Motor neuron (in vitro differentiated cells): ENCODE results near the gene SLC9A3. TPM values are rescaled to one million over a fixed set of nuclear protein-coding genes. Genes with fewer than 3 reads are reported as not detected.

Experiments
- ATAC-seq, 8 experiments: fragments of 200-7000 bp; cut with Tn5 transposase; replicated peaks in 6 of 8; 2 replicates each; pipeline ENCODE4 v1.8.0; 2021; ENCODE audit warnings: mild to moderate bottlenecking in 8 of 8, moderate library complexity in 8 of 8
- H3K27ac ChIP-seq, 2 donors: fragments of 250-450 bp; sonication (Bioruptor Pico); 2 replicates each; pipeline ENCODE4 v1.9.0; 2021; ENCODE audit warnings: antibody characterized with exemption in 2 of 2, mild to moderate bottlenecking in 2 of 2, moderate library complexity in 1 of 2
- H3K4me1 ChIP-seq, 2 donors: fragments of 250-450 bp; sonication (Bioruptor Pico); replicated peaks in 1 of 2; 2 replicates each; pipeline ENCODE4 v1.6.1; 2021; ENCODE audit warnings: antibody characterized with exemption in 2 of 2, mild to moderate bottlenecking in 2 of 2, moderate library complexity in 1 of 2
- H3K4me3 ChIP-seq, 5 donors: fragments of 250-450 bp; sonication (Bioruptor Pico); 2 replicates each; pipeline ENCODE4 v1.9.0; 2021; ENCODE audit warnings: antibody characterized with exemption in 5 of 5, mild to moderate bottlenecking in 5 of 5, moderate library complexity in 4 of 5
- WGBS, 10 experiments: fragments of 450-650 bp; shearing (Covaris generic); methylation state at CpG; one replicate each; pipeline ENCODE4 v1.0.0; 2022; 5-methylcytosine and 5-hydroxymethylcytosine counted together
- in situ Hi-C, 9 experiments: fragments of 400-800 bp; cut with MboI; loops; one replicate each; pipeline ENCODE4 v1.15.0; 2021; ENCODE audit warnings: low sequenced_read_pairs in 9 of 9, low pct_unique_long_range_greater_than_20kb in 2 of 9; ENCODE audit not compliant: unreplicated experiment in 9 of 9
- total RNA-seq, 8 experiments: library from RNA; unstranded; fragments of 300-600 nt; gene quantifications; 2 replicates each; pipeline versions ENCODE4 v1.2.3 to v1.2.4, GENCODE V29; 2022

Gene SLC9A3
- total RNA-seq, 8 experiments from 2014 or later = 0.97 to 92.5 (median 1.6) TPM

DNA sequence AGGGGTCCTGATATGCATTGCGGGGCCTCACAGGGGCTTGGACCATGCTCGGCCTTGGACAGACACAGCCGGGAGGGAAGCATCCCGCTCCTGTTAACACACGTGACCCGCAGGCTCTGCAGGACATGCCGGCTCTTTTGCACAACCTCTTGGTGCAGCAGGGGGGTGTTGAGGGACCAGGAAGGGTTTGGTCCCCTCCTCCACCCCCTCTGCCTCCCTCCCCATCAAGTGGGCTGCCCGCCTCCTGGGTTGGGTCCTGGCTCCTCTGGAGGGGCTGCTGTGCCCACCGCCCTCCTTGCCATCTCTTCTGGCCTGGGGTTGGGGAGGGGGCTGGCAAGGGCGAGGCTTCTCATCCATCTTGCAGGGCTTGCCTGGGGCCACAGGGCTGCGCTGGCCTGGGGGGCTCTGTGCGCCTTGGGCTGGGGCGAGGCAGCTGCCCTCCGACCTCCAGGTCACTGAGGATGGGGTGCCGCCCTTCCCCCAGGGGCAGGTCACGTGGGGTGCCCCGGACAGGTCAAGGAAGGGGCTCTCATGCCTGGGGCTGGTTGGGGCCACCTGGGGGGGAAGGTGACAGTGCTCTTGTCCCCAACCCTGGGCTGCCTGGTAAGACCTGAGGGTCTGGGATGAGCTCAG is 16.8 kb upstream of the SLC9A3 start:
- 93 to 100% methylated on average over 1 to 3 of the region's 17 CpGs; no CpG with 5 or more reads in 8 of the 10 experiments for WGBS, 10 experiments
- H3K4me1 ChIP-seq = peaks cover 0 to 10% of the 10 kb centered on the region in 2 donors
- in situ Hi-C loops = no loop called here
- H3K27ac ChIP-seq = no peak overlapping the region
- no peak overlapping the region for H3K4me3 ChIP-seq
- peak in 4 of 8 experiments; percentile 34 to 64 (median 53) for ATAC-seq

DNA sequence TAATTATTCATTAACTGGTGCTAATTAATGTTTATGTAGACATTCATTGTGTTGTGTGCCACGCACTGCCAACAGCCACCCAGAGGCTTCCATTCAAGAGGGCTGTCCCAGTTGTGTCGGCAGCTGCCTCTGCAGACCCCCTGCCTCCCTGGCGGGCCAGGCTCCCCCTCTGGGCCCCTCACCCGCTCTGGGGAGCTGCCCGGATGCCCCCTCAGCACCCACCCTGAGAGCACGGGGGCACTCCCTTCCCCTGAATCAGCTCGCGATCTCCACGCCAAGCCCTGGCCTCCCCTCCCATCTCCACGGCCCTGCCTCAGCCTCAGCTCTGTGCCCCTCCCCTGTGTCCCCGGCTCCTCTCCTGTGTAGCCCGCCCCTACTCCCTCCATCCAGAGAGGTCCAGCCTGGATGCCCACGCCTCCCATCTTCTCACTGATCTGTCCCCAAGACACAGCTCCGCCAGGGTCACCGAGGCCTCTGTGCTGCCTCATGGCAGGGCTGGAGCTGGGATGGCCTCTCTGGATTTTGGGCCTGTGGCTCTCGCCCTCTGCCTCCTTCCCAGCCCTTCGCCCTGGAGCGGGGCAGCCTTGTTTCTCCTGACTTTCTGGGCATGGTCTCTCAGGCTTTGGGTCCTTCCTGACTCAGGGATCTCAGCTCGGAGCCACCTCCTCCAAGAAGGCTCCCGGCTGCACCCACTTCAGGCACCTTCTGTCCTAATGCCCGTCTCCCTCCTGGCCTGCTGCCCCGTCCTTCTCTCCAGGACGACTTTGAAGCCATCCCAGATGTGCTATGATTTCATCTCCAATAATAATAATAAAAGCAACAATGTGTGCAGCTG is 16.0 kb upstream of the SLC9A3 start:
- peak in 5 of 8 experiments; percentile 60 to 78 (median 74) for ATAC-seq
- 17 to 100% (median 85%) methylated on average over 1 to 10 of the region's 23 CpGs; no CpG with 5 or more reads in 5 of the 10 experiments for WGBS, 10 experiments
- peaks cover 0 to 10% of the 10 kb centered on the region in 2 donors for H3K4me1 ChIP-seq
- no peak overlapping the region for H3K27ac ChIP-seq
- in situ Hi-C loops = no loop called here
- no peak overlapping the region for H3K4me3 ChIP-seq

DNA sequence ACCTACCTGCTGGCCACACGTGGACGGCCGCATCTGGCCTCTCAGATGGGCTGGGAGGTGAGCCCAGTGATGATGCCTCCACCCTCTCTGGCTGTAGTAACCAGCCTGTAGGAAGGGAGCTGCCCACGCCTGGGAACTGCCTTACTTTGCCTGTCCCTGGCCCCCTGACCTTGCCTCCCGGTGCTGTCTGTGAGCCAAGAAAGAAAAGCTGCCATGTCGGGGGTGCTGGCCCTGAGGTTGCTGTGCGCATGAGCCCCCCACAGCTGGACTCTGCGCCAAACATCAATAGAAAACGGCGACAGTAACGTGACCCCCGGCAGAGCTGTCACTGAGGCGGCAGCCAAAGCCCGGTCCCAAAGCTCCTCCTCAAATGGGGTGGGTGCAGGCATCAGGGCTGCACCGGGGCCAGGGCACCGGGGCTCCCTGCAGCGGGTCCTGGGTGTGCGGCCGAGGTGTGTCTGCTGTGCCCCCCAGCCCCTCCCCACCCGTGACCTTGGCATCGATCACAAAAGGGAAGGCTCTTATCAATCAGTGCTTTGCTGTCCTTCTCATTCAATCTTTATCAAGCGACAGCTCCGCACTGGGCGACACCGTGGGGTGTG is 15.3 kb upstream of the SLC9A3 start:
- Histone ChIP-seq H3K4me3 (no peak overlapping the region), H3K4me1 (peaks cover 0 to 10% of the 10 kb centered on the region in 2 donors), H3K27ac (no peak overlapping the region)
- peak in 7 of 8 experiments; percentile 3 to 54 (median 18) for ATAC-seq
- WGBS, 10 experiments = 0 to 47% (median 24%) methylated on average over 4 to 7 of the region's 25 CpGs; no CpG with 5 or more reads in 6 of the 10 experiments
- in situ Hi-C loops = no loop called here

DNA sequence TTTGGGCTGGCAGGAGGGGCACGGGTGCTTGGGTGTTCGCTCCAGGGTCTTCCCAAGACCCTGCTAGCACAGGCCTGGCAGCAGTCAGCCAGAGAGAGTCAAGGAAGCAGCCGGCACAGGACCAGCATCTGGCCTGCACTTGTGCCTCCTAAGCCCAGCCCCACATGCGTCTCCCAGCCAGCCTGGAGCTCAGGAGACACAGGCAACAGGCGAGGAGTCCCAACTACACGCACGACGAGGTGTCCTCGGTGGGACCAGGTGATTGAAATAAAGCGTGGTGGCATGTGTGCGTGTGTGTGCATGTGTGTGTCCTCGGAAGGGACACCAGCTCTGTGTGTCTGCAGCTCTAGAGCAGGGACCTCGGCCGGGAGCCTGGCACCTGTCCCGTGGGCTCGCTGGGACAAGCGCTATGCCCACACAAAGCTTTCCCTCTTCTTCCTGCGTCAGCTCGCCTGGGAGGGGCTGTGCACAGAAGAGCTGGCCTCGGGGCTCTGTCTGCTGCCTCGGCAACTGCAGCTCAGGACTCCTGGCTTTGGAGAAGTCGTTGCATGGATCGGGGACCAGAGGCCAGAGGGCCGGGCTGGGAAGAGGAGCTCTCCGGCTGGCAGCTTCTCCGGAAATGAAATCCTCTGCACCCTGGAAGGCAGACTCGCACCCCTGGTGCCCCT is 14.7 kb upstream of the SLC9A3 start:
- peaks cover 0 to 10% of the 10 kb centered on the region in 2 donors for H3K4me1 ChIP-seq
- H3K4me3 ChIP-seq = no peak overlapping the region
- WGBS, 10 experiments = 4 to 71% (median 25%) methylated on average over 1 to 17 of the region's 27 CpGs; no CpG with 5 or more reads in 4 of the 10 experiments
- in situ Hi-C loops = no loop called here
- no peak overlapping the region for H3K27ac ChIP-seq
- ATAC-seq = peak in 4 of 8 experiments; percentile 48 to 67 (median 63)

DNA sequence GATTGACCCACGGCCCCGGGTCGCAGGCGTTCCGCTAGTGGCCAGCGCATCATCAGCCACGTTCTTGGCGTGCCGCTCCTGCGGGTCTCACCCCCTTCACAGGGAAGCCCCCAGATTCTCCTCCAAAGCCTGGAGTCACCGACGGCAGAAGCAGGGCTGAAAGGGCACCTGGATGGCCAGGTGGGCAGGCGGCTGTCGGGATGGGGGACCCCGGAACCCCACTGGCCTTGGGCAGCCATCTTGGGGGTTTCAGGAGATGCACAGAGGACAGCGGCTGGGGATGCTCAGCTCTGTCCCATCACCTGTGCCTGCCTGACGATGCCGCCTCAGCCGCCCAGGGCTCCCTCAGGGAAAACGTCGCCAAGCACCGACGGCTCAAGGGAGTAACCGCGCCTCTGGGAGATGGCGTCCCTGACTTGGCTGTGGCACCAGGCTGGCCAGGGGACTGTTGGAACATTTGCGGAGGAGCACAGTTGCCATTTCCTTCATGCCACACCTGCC is 14.1 kb upstream of the SLC9A3 start:
- ATAC-seq = no peak
- 47 to 100% methylated on average over 4 to 6 of the region's 27 CpGs; no CpG with 5 or more reads in 8 of the 10 experiments for WGBS, 10 experiments
- Histone ChIP-seq H3K4me1 (peaks cover 0 to 10% of the 10 kb centered on the region in 2 donors), H3K4me3 (no peak overlapping the region), H3K27ac (no peak overlapping the region)
- in situ Hi-C loops = no loop called here

DNA sequence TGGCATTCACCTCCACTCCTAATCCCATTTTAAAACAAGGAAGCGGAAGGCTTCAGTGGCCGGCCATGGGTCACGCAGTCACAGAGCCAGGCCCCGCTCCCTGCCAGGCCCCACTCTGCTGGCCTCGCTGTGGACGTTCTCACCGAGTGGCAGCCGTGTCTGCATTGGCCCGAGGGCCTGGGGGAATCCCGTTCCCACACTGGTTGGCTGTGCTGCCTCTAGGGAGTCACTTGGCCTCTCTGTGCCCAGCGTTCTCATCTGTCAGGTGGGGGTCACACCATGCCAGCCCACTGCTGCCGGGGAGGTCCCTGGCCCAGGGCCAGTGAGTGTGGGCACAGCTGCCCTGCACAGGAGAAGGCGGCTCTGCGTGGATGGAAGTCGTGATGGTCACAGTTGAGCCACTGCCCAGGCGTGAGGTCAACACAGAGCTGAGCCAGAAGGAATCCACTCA is 13.4 kb upstream of the SLC9A3 start:
- Histone ChIP-seq H3K4me3 (no peak overlapping the region), H3K4me1 (peaks cover 0 to 10% of the 10 kb centered on the region in 2 donors), H3K27ac (no peak overlapping the region)
- in situ Hi-C loops = no loop called here
- 80 to 100% (median 88%) methylated on average over 1 to 4 of the region's 16 CpGs; no CpG with 5 or more reads in 6 of the 10 experiments for WGBS, 10 experiments
- no peak for ATAC-seq

DNA sequence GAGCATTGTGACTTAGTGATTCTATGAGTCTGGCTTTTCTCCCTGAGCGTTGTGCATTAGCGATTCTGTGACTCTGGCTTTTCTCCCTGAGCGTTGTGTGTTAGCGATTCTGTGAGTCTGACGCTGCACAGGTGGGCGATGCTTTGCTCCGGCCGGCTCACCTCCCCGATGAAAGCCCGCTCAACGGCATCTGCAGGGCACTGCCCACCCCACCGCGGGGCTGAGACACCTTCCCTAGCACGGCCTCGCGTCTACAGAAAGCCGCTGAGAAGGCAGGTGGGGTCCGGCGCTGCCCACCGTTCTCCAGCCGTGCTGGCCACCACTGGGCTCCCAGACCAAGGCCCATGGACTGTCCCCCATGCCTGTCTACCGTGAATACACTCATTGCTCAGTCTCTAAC is 12.8 kb upstream of the SLC9A3 start:
- no peak overlapping the region for H3K27ac ChIP-seq
- peaks cover 0 to 10% of the 10 kb centered on the region in 2 donors for H3K4me1 ChIP-seq
- 56 to 90% (median 81%) methylated on average over 1 to 7 of the region's 22 CpGs; no CpG with 5 or more reads in 6 of the 10 experiments for WGBS, 10 experiments
- no peak overlapping the region for H3K4me3 ChIP-seq
- in situ Hi-C loops = no loop called here
- ATAC-seq = no peak

DNA sequence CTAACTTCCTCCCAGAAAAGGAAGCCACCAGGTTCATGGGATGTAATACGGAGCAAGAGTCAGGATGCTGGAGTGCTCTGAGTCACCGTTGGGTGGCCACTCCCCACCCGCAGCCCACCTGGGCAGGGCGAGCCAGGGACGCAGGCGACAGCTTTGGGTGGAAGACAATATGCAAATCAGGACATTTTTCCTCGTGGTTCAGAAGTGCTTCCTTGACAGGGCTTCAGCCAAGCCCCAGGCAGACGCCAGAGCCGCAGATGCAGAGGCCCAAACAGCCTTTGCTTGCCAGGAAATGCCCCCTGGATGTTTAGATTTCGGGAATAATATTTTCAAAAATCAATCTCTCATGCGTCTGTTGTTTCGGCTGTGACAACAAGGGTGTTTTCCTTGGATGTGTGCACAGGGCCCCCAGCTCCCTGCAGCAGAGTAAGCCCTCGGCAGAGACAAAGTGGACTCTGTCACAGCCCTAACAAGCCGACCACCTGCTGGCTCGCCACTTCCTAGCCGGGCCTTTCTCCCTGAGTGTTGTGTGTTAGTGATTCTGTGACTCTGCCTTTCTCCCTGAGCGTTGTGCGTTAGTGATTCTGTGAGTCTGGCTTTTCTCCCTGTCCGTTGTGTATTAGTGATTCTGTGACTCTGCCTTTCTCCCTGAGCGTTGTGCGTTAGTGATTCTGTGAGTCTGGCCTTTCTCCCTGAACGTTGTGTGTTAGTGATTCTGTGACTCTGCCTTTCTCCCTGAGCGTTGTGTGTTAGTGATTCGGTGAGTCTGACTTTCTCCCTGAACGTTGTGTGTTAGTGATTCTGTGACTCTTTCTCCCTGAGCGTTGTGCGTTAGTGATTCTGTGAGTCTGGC is 11.8 kb upstream of the SLC9A3 start:
- Histone ChIP-seq H3K27ac (no peak overlapping the region), H3K4me3 (no peak overlapping the region), H3K4me1 (peaks cover 0 to 9% of the 10 kb centered on the region in 2 donors)
- 20 to 80% (median 42%) methylated on average over 1 to 22 of the region's 27 CpGs; no CpG with 5 or more reads in 1 of the 10 experiments for WGBS, 10 experiments
- in situ Hi-C loops = no loop called here
- ATAC-seq = peak in 5 of 8 experiments; percentile 16 to 67 (median 40)

DNA sequence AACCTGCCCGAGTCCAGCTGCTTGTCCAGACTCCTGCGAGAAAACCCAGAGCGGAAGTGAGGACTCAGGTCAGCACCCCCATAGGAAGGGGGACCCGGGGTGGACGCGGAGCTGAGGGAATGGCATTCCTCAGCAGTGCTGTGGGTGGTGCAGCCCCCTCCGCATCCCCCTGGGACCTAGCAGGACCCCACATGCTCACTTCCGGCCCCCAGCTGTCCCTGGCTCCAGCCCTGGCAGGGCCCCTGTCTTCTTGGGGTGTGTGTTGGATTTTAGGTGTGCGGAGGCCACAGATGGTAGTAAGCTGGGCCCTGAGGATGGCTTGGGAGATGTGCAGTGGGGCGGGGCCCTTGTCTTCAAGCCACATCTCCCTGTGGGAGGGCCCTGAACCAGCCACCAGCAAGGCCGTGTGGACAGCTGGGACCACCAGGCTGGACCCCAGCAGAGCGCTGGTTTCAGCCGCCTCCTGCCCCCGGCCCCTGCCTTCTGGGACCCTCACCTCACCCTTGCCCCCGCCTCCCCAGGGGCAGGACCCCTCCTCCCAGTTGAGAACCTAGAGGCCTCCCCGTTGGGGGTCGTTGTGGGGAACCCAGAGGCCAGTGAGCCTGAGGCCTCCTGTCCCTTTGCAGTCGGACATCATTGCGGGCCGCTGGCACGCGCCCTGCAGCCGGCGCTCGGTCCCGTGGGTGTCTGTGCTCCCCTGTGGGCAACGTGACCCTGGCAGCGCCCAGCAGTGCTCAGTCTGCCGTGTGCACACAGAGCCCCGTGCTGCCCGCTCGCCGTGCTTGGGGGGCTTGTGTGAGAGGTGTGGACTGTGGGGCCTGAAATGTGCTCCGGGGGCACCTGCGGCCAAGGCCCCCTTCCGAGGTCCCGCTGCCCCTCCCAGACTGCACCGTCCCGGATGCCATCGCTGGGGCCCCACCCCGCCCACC is 10.8 kb upstream of the SLC9A3 start:
- 80% methylated on average over 2 of the region's 41 CpGs; no CpG with 5 or more reads in 8 of the 10 experiments for WGBS, 10 experiments

DNA sequence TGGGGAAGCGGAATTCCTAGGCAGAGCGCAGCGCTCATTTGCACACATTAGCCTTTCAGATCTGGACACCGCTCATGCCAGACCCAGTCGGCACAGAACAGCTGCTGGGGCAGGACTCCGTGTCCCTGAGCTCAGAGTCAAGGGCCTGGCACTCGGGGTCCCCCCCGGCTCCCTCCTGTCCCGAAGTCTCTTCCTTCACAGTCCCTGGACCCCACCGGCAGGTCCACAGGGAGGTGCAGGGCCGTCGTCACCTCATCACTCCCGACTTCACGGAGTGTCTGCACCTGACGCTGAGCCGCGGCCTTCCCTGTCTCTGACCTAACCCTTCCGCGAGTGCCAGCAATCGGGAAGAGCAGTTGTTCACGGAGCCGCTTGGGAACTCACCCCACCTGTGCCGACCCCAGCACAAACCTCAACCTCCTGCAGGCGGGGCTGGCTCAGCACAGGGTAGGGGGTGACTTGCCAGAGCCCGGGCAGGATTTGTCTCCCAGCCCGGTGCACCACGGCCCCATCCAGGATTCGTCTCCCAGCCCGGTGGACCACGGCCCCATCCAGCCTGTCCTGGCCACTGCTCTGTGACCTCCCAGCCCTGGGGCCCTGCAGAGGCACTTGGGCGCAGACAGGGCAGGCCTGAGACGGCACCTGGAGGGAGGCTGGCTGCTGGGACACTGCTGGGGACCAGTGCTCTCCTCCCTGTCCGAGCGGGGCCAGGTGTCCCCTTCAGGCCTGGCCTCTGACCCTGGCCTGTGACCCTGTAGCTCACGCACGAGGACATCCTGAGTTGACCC is 9.9 kb upstream of the SLC9A3 start:
- Histone ChIP-seq H3K4me3 (no peak overlapping the region), H3K4me1 (no peaks in the 10 kb centered on the region), H3K27ac (no peak overlapping the region)
- 20 to 69% (median 60%) methylated on average over 1 to 11 of the region's 36 CpGs; no CpG with 5 or more reads in 4 of the 10 experiments for WGBS, 10 experiments
- in situ Hi-C loops = no loop called here
- ATAC-seq = peak in 4 of 8 experiments; percentile 9 to 79 (median 56)

More for the DNA sequence above, 10.8 kb upstream of the SLC9A3 start:
- ATAC-seq = no peak
- Histone ChIP-seq H3K27ac (no peak overlapping the region), H3K4me1 (peaks cover 0 to under 1% of the 10 kb centered on the region in 2 donors), H3K4me3 (no peak overlapping the region)
- in situ Hi-C loops = no loop called here
